SHP77 (cell line): Measurements from ENCODE around the gene TACC2.

ENCODE experiments used
- DNase-seq, 2 experiments: peaks; one replicate each; lab custom pipeline; 2025; lab: John Stamatoyannopoulos, UW

Gene TACC2

DNA sequence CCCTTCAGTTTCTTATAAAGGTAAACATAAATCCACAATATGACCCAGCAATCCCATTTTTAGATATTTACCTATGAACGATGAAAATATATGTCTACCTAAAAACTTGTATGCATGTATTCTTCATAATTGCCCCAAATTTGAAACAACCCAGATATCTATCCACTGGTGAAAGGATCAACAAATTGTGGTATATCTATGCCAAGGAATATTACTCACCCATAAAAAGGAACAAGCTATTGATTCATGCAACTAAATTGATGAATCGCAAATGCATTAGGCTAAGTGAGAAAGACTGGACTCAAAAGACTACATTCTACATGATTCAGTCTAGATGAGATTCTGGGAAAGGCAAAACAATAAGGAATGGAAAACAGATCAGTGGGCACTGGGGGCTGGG lies 156.2 kb downstream of the TACC2 start:
- DNase-seq, result no peak

GRCh38 chr10:122147663-122148062 lies 158.7 kb downstream of the TACC2 start:
- no peak for DNase-seq

- no peak for DNase-seq
These were observed 160.1 kb downstream of the TACC2 start for GRCh38 chr10:122148876-122149560.

DNA sequence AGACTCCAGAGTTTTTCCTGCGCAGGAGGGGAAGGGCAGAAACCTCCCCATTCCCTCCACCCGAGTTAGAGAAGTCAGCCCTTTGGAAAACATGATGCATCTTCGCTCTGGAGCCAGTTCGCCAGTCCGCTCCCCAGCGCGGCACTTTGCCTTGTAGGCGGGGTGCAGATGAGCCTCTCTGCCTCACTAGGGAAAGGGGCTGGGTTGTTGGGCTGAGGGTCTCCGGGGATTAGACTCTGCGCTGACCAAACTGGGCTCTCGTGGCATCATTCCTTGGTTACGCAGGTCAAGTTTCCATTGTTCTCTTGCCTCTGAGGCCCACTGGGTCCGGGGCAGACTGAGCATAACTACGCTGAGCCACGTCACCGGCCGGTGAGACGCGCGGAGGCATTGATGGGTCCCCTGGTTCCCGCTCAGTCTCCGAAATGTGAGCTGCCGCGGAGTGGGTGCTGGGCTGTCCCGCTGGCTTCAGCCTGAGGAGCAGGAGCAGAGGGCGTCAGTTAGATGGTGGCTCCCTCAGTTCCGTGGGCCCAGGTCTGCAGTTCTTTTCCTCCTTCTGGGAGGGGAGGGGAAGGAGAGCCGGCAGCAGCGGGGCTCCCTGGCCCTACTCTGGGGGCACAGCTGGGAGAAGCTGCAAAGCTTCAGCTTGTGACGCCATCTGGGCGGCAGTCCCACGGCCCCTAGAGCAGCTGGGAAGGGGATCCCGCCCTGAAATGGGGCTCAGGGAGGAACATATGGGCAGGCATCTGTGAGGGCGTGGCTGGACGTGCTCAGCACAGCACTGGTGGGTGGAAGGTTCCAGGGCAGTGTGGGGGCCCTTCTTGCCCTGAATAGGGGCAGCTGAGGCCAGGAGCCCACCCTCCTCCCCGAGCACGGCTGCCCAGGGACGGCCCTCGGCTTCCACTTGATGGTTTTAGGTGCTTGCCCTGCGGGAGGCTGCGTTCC lies 160.9 kb downstream of the TACC2 start:
- no peak for DNase-seq

GRCh38 chr10:122151121-122151694 lies 162.2 kb downstream of the TACC2 start:
- no peak for DNase-seq

DNA sequence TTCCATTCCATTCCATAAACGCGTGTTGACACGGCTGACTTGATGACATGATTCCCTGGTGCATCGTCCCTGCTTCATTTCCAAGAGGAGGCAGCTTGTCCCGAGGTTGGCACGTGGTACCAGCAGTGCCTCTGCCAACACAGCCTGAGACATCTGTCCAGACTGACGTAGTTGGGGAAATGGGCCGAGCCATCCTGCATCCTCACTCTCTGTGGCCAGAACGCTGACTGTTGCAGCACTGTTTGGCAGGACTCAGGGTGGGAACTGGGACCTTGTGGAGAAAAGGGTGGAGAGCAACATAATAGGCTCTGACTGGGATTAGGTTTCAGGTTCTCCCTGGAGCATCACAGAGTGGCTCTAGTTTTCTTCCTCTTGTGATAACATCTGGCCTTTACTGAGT lies 163.6 kb downstream of the TACC2 start:
- no peak for DNase-seq

DNA sequence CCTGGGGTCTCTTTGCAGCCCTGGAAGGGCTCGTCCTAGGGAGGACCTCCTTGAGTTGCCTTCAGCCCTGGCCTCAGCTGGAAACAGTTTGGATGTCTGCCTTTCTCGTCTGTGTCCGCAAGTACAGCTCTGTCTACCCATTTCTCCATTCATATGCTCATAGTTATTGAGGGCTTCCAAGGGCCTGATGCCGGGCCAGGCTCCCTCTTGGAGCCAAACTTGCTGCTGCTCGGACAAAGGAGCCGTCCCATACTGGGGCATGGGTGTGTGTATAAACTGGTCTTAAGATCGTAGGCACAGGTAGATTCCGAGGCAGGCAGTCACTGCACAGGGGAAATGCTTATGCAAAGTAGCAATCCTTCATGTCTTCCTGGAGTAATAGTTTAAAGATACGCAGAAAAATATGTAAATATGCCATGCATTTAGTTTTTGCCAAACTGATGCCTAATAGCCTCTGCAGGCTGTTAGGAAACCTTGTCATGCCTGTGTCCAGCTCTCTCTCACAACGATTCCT lies 165.1 kb downstream of the TACC2 start:
- DNase-seq, result no peak

DNA sequence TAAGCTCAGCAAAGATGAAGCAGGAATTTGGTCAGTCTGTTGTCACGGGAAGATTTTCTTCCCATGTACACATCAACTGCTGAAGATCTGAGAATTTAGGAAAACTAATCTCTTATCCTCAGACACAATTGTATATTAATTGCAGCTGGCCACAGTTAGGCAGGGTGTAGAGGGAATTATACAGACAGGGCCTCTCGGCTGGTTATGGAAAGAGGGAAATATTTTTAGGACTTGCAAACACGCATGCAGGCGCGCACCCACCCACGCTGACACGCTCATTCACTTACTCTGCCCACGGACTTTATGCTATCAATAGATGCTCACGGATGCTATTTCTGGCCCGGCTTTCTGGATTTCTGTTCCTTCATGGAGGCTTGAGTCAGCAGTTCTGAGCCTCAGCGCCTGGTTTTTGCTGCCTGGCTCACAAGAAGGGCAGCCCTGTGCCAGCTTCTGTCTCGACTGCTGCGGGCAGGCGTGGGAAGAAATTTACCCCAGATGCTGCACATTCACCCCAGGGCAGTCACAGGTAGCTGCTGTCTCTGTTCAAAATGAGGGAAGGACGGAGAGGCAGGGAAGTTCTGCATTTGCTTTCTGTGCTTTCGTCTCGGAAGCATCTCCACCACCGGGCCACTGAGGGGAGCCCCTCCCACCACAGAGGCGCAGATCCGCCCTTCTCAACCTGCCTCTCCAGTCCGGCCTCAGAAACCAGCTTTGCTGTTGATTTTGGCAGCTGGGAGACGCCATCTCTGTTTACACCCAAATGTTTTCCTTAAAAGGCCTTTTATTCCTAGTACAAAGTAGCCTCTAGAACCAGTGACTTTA lies 165.8 kb downstream of the TACC2 start:
- no peak for DNase-seq

DNA sequence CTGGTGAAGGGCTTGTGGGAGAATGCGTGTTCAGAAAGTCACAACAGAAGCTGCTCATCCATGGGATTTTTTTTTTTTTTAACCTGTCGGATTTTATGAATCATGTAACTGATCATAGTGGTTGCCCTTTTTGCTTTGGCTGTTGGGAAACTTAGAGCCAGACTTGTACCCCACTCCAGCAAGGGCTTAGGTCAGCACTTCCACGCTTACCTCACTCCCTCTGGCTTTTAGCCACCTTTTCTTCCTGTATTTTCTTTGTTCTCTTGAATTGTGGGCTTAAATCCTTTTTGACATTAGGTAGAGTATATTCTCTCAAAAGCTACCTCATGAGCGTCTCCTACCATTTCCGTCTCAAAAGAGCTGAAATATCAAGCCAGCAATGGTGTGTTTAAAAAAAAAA lies 168.5 kb downstream of the TACC2 start:
- no peak for DNase-seq

GRCh38 chr10:122158362-122158761 lies 169.4 kb downstream of the TACC2 start:
- DNase-seq, result no peak

DNA sequence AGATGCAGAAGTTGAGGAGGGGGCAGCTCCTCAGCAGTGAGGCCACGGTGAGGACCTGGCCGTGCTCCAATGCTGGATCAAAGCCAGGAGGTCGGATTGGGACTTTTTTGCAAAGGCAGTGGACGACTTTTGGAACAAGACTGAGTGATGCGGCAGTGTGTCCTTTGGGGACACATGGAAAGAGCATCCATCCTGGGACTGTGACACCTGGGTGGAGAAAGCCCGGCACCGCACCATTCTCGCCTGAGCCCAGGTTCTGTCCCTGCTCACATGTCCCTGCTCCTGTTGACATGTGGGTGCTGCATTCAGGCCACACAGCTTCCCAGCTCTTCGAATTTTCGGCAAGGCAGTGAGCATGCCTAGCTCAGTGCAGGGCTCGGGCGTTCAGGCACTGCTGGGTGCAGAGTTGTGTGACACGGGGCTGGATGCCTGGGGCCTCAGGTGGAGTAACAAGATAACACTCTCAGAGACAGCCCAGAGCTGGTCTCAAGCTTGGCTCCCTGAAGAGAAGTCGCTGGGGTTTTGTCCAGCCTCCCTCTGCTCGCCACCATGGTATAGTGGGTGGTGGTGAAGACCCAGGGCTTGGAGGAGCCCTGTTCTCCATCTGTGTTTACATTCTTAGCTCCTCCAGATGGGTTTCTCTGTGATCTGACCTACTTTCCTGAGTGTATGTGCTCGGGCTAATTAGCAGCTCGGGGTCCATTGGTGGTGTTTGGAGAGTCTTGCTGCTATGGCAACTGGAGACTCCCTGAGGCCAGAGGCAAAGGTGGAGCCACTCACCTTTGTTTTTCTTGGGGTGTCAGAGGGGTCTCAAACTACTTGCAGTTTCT lies 170.4 kb downstream of the TACC2 start:
- peak; percentile 29 to 56 for DNase-seq

DNA sequence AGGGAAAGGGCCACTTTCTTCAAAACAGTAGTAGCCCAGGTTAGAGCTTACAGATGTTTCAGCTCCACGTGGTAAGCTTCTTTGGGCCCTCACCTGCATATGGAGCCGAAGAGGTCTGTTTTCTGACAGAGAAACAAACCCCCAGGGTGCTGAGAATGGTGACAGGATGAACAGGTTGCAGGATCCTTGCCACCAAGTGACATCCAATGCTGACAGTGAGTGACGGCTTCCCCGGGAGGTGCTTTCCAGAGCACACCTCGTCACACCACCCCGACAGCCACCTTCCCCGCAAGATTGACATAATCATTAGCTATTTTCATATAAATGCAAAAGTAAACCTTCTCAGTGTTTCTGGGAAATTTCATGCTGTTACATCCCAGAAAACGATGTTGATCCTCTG lies 172.8 kb downstream of the TACC2 start:
- DNase-seq, result no peak

GRCh38 chr10:122162671-122163173 lies 173.8 kb downstream of the TACC2 start:
- DNase-seq, result peak; percentile 53 to 54

- peak; percentile 60 to 73 for DNase-seq
These were observed 174.4 kb downstream of the TACC2 start for GRCh38 chr10:122163174-122164022.

DNA sequence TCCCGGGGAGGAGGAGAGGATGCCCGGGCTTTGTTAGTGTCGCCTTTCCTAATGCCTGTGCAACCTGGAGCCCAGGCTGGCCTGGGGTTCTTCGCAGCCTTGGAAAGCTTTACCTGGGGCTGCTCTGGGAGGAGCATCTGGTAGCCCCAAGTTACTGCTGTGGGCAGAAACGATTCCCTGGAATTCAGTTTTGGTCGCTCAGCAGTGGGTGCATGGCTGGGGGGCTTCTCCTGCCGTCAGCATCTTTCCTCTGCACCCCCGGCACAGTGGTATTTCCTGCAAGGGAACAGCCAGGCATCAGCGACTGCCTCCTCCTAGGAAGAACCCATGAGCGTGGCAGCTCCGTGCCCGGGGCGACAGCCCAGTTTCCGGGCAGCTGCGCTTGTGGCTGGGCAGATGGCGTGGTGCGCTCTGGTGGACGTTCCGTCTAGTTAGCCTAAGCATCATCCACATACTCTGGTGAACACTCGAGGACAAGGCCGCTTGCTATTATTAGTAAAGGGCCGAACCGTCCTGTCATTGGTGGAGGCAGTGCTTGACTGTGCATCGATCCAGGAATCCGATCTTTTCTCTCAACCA lies 175.1 kb downstream of the TACC2 start:
- peak; percentile 49 to 79 for DNase-seq

DNA sequence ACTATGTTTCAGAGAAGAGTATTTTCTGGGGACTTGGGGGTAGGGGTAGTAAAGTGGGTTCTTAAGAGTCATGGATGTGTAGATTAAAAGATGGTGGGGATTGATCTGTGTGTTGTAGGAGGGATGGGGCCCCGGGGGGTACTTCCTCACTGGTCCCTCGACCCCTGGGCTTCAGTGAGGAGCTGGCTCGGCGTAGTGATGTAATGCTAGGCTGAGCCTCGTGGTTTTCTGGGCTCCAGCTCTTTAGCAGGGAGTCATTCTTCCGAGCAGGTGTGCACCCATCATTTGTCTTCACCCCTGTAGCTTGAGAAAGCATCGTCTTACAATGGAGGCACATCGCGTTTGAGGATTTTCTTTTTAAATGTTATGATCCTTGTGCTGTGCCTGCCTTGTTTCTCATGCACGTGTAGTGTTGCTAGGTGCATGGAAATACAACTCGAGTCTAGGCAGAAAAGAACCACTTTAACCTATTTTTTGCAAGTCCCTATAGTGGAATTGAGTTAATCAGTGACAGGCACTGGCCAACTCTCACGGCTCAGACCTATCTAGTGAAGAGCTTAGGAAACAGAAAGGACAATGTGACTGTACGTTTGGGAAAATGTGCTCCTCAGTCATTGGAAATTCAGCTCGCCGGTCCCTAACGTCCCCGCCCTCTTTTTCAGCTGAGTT lies 176.0 kb downstream of the TACC2 start:
- DNase-seq, result no peak

DNA sequence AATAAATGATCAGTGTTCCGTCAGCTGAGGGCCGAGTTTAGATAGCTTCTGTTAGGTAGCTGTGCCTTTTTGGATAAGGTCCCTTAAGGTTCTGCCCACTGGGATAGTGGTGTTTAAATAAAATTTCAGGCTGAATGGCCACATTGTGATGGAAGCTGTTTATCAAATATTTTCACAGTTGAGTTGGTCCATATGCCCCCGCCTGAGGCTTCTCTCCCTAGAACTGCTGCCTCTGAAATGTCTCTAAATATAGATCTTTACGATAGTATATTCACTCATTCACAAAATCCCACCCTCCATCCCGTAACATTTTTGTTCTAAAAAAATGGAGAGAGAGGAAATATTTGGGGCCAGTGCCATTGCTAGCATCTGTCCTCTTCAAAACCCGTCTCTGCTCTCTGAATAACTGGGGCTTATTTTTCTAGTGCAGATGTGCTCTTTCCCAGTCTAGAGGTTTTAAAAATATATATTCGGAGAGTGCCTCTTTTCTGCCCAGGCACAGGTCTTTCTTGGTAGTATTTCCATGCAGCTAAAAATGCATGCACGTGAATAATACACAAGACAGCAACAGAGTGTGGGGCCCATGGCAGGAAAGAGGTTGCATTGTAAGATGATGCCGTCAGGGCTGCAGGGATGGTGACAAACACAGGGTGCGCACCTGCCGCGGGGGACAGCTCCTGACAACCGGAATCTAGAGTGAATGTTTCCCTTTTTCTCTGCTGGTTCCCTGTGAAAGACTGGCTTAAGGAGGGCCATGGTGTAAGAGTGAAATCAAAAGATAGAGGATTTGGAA lies 176.7 kb downstream of the TACC2 start:
- peak in 1 of 2 experiments; percentile 38 for DNase-seq

GRCh38 chr10:122168101-122168500 lies 179.1 kb downstream of the TACC2 start:
- no peak for DNase-seq
